HL-60 (cell line): ENCODE data around the gene PTDSS2.

Experiments used
- GABPA ChIP-seq: IDR thresholded peaks from 2 replicates; pipeline ENCODE4 v1.6.1; 2012; ENCODE audit warnings: low read depth
- POLR2AphosphoS5 ChIP-seq: IDR thresholded peaks from 2 replicates; pipeline ENCODE4 v1.6.1; 2012; ENCODE audit warnings: low read depth
- TF ChIP-seq, protein P1 (sequence below): IDR thresholded peaks from one replicate; pipeline ENCODE4 v1.5.1; 2011; ENCODE audit warnings: low read length, control low read depth, inconsistent platforms; ENCODE audit not compliant: insufficient read depth
- TF ChIP-seq, protein P2 (sequence below): IDR thresholded peaks from 2 replicates; pipeline ENCODE4 v1.6.1; 2012; ENCODE audit warnings: low read depth; ENCODE audit not compliant: insufficient replicate concordance

DNA sequence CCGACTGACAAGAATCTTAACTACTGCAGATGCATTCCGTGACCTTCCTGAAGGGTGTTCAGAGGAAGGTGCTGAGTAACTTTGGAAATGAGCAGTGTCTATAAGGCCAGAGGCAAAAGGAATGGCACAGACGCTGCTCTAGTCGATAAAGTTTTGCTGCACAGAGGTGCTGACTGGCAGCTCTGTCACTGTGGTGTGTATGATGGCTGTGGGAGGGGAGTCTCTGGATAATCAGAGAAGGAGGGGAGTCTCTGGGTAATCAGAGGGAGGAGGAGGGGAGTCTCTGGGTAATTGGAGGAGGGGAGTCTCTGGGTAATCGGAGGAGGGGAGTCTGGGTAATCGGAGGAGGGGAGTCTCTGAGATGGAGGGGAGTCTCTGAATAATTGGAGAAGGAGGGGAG lies 18.4 kb downstream of the PTDSS2 start:
- TF ChIP-seq, protein P1, sequence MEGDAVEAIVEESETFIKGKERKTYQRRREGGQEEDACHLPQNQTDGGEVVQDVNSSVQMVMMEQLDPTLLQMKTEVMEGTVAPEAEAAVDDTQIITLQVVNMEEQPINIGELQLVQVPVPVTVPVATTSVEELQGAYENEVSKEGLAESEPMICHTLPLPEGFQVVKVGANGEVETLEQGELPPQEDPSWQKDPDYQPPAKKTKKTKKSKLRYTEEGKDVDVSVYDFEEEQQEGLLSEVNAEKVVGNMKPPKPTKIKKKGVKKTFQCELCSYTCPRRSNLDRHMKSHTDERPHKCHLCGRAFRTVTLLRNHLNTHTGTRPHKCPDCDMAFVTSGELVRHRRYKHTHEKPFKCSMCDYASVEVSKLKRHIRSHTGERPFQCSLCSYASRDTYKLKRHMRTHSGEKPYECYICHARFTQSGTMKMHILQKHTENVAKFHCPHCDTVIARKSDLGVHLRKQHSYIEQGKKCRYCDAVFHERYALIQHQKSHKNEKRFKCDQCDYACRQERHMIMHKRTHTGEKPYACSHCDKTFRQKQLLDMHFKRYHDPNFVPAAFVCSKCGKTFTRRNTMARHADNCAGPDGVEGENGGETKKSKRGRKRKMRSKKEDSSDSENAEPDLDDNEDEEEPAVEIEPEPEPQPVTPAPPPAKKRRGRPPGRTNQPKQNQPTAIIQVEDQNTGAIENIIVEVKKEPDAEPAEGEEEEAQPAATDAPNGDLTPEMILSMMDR: no peak
- TF ChIP-seq POLR2AphosphoS5: no peak
- TF ChIP-seq, protein P2, sequence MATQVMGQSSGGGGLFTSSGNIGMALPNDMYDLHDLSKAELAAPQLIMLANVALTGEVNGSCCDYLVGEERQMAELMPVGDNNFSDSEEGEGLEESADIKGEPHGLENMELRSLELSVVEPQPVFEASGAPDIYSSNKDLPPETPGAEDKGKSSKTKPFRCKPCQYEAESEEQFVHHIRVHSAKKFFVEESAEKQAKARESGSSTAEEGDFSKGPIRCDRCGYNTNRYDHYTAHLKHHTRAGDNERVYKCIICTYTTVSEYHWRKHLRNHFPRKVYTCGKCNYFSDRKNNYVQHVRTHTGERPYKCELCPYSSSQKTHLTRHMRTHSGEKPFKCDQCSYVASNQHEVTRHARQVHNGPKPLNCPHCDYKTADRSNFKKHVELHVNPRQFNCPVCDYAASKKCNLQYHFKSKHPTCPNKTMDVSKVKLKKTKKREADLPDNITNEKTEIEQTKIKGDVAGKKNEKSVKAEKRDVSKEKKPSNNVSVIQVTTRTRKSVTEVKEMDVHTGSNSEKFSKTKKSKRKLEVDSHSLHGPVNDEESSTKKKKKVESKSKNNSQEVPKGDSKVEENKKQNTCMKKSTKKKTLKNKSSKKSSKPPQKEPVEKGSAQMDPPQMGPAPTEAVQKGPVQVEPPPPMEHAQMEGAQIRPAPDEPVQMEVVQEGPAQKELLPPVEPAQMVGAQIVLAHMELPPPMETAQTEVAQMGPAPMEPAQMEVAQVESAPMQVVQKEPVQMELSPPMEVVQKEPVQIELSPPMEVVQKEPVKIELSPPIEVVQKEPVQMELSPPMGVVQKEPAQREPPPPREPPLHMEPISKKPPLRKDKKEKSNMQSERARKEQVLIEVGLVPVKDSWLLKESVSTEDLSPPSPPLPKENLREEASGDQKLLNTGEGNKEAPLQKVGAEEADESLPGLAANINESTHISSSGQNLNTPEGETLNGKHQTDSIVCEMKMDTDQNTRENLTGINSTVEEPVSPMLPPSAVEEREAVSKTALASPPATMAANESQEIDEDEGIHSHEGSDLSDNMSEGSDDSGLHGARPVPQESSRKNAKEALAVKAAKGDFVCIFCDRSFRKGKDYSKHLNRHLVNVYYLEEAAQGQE: no peak
- TF ChIP-seq GABPA: no peak
